H54 (cell line): ENCODE results near the gene CTNNA2.

Experiments used
- DNase-seq: peaks from one replicate; pipeline ENCODE4 v3.0.0; 2011; ENCODE audit warnings: low spot score, mixed read lengths; ENCODE audit not compliant: insufficient read length
- FAIRE-seq: peaks from 3 replicates; lab custom pipeline; 2011; peaks lifted over from hg19 to GRCh38; lab: Jason Lieb, UNC
- POLR2A ChIP-seq: IDR thresholded peaks from 2 replicates; pipeline ENCODE4 v1.6.1; 2011; ENCODE audit warnings: low read depth, mild to moderate bottlenecking, low read length

CTNNA2 gene

DNA sequence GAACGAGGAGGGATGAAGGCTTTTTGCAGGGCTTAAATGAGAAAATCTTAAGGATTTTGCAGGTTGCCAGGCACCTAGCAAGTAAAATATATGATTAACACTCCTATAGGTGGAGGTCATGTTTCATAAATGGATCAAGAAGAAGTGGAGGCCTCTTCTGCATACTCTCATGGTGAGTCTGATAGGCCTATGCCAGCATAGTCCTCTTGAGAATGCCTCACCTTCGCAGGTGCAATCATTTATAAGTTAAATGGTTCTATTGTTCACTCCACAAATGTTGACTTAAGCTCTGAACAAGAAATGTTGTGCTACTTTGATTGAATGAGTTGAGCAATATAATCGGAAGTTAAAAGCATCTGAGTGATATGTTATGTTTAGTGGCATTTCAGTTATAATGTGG, 779.6 kb downstream of the CTNNA2 start:
- FAIRE-seq (no peak), DNase-seq (no peak)
- TF ChIP-seq POLR2A: no peak

GRCh38 chr2:80293039-80293438, 780.2 kb downstream of the CTNNA2 start:
- FAIRE-seq (no peak), DNase-seq (no peak)
- TF ChIP-seq POLR2A: no peak

DNA sequence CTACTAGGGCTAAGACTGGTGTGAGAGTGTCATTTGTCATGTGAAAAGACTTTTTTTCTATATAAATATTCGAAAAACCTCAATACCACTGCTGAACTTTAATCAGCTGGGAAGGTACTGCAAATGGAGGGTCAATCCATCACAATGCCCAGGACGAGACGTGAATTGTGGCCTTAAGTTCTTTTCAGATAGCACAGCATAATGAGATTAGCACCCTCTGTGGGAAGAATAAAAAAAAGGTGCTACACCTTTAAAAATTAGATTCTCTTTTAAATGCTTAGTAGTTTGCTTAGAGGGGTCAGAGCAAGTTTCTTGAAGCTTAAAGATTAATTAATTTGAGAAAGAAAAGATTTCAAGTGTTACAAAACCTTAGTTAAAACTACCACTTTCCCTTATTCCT, 786.1 kb downstream of the CTNNA2 start:
- no peak for DNase-seq
- TF ChIP-seq POLR2A: no peak
- FAIRE-seq: no peak

DNA sequence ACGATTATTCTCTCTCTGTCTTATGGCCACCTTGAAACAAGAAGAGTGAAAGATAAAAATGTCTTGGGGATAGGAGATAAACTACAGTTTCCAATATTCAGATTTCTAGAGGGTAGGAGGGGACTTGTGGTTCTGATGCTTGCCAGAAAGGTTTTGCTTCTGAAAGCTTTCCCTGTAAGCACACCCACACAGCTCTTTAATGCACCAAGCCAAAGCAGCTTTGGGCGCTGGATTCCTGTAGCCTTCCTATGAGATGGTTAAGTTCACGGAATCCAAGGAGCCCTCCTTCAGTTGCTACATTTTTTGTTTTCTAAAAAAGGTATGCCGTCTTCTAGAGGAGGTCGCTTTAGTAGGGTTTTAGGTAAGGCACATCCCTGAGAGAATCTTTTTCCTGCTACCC, 786.8 kb downstream of the CTNNA2 start:
- TF ChIP-seq POLR2A: no peak
- FAIRE-seq (no peak), DNase-seq (no peak)

- DNase-seq (no peak), FAIRE-seq (no peak)
- no peak for TF ChIP-seq POLR2A
Measured at GRCh38 chr2:80300346-80300745, 787.5 kb downstream of the CTNNA2 start.

DNA sequence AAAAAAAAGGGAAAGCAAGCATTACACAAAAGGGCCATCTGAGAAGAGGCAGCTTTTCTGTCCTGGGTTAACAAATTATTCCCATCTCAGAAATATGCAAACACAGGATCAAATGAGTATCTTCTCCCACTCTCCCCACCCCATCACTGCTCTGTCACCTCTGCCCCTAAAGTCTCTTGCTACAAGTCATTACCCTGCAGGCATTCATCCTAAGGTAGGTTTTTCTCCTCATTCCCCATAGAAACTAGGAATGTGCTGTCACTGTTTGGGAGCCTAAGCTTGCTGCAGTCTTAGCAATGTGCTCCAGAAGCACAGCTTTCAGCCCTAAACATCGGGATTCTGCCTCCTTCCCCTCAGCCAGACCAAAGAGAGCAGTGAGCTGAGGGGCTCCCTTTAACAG, 788.1 kb downstream of the CTNNA2 start:
- TF ChIP-seq POLR2A: no peak
- DNase-seq (no peak), FAIRE-seq (no peak)

GRCh38 chr2:80302001-80302313, 789.1 kb downstream of the CTNNA2 start:
- FAIRE-seq (no peak), DNase-seq (no peak)
- TF ChIP-seq POLR2A: no peak

DNA sequence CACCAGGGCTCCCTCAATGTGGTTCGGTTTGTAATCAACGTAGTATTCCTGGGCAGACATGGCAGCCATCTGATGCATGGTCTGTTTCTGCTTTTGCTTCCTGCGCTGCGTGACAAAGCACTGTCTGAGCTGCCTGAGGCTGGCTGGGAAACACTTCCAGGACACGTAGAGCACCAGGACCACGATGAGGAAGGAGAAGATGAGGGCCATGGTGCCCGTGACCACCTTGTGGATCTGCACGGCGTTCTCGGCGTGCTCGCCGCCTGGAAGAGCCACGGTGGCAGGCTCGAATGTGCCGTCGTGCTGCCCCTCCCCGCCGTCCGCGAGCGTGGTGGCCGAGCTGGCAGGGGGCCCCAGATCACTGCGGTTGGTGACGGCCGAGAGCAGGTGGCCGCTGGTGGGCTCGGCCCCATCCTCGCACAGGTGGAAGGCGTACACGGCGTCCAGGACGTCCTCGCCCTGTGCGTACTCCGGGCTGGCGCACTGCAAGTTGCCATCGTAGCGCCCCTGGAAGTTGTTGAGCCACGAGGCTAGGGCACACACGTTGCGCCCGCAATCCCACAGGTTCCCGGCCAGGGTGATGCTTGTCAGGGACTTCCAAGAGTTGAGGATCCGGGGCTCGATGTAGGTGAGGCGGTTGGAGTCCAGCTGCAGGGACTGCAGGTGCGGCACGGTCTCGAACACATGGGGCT, 789.6 kb downstream of the CTNNA2 start:
- no peak for DNase-seq
- no peak for TF ChIP-seq POLR2A
- no peak for FAIRE-seq

GRCh38 chr2:80303006-80303908, 790.4 kb downstream of the CTNNA2 start:
- TF ChIP-seq POLR2A: no peak
- DNase-seq: no peak
- FAIRE-seq: no peak

- TF ChIP-seq POLR2A: no peak
- FAIRE-seq: no peak
- DNase-seq: no peak
Measured at GRCh38 chr2:80303909-80304837, 791.3 kb downstream of the CTNNA2 start, which contains the start of gene LRRTM1. TSS of gene LRRTM1 (minus strand) at chr2:80304752. CDS start at chr2:80303819, 933 bp downstream.

GRCh38 chr2:80311304-80311703, 798.5 kb downstream of the CTNNA2 start:
- TF ChIP-seq POLR2A: no peak
- no peak for DNase-seq
- no peak for FAIRE-seq

DNA sequence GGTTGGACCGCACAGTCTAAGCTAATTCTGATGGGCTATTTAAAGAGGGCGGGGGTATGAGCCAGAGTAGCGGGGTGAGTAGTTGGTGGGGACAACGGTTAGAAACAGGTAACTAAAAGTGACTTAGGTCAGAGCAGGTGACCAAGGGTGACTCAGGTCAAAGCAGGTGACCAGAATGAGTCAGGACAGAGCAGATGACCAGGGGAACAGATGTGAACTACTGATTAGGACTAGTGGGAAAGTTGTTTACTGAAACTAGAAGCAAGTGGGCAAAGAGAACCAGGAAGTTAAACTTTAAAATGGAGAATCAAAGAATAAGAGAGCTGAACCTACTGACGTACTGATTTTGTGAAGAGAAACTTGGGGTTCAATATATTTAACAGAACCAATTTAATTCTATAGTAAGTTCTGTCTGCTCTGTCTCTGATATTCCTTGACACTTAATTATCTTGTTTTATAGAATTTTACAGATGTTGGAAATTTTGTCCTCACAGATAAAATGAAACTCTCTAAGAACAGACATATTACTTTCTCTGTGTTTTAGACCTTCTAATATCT, 799.5 kb downstream of the CTNNA2 start:
- TF ChIP-seq POLR2A: no peak
- no peak for DNase-seq
- no peak for FAIRE-seq

DNA sequence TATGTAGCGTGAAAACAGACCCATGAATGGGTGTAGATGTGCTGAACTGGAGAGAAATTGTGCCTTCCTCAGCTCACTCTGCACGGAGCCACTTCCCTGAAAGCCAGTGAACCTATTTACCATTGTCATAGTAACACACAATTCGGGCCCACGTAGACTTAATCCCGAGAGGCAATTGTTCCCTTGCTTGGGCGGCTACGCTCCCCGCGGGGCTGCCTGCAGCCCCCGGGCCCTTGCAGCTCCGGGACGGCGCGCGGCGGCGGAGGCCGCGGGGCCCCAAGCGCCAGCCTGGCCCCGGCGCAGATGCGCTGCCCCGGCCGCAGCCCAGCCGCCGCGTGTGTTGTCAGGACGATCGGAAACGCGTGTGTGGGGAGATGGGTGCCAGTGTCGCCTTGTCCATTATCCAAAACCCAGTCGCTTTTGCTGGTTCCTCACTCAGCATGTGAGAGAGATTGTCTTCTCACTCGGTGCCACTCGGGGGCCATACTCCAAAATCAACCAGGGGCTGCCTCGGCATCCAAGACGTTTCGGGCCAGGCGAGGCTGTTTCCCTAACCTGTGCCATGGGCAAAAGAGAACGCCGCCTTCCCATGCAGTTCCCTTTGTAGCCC, 809.6 kb downstream of the CTNNA2 start:
- DNase-seq (no peak), FAIRE-seq (no peak)
- TF ChIP-seq POLR2A: no peak

- DNase-seq: no peak
- no peak for FAIRE-seq
- no peak for TF ChIP-seq POLR2A
Measured at GRCh38 chr2:80322958-80323357, 810.1 kb downstream of the CTNNA2 start.
